OCI-M1 (cell line): Measurements from ENCODE around the gene HMBS.
"Not testable (repeated sequence)": the region's sequence is repeated elsewhere in the genome, so short reads cannot be mapped to it uniquely, and the experiment has no call there.

Source experiments
- DNase-seq: peaks from one replicate; lab custom pipeline; 2025; lab: John Stamatoyannopoulos, UW

The HMBS gene

GRCh38 chr11:119100994-119101758 lies 16.5 kb downstream of the HMBS start:
- DNase-seq, result peak; percentile 89

DNA sequence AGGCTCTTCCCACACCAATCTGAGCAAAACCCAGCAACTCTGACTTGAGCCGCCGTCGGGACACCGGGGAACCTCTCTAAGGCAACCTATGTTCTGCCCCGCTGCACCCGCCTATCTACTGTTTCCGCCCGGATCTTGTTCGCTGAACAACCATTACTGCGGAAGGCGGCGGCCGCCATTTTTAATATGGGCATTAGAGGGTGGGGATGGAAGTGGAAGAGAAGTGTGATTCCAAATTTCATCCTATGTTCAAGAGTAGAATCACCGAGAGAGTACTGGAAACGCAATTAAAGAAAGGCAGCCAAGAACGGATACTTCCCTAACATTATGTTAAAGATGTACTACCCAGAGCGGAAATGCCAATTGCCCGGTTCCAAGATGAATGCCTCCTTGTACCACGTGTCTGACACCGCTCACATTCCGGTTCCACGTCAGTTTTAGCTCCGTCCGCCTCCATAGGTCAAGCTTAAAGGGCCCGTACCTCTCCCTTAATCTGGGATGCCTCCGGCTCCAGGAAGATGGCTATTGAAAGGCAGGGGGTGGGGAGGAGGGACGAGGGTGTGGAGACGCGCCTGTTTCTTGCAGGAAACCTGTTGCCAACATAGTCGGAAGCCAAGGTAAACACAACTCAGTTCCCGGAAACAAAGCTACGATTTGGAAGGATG lies 17.2 kb downstream of the HMBS start, which contains the start of gene DPAGT1:
DPAGT1 (minus strand) TSS at position 95 of the 665 bp plus-strand sequence. CDS start 198 bp downstream, outside the sequence.
- DNase-seq, result peak; percentile 99

DNA sequence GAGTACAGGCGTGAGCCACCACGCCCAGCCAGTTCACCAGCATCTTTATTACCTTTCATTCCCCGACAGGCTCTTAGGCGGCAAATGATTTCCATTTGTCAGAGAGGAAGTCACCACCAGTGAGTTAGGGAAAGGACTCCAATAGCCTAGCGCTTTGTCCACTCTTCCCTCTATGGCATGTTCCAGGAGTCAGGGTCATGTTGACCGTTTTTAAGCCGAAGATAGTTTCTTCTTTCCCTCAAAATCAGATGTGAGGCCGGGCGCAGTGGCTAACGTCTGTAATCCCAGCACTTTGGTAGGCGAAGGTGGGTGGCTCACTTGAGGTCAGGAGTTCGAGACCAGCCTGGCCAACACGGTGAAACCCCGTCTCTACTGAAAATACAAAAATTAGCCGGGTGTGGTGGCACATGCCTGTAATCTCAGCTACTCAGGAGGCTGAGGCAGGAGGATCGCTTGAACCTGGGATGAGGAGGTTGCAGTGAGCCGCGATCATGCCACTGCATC lies 18.5 kb downstream of the HMBS start:
- not testable (repeated sequence) for DNase-seq

- peak; percentile 78 for DNase-seq
These were observed 19.1 kb downstream of the HMBS start for GRCh38 chr11:119103793-119104192.

DNA sequence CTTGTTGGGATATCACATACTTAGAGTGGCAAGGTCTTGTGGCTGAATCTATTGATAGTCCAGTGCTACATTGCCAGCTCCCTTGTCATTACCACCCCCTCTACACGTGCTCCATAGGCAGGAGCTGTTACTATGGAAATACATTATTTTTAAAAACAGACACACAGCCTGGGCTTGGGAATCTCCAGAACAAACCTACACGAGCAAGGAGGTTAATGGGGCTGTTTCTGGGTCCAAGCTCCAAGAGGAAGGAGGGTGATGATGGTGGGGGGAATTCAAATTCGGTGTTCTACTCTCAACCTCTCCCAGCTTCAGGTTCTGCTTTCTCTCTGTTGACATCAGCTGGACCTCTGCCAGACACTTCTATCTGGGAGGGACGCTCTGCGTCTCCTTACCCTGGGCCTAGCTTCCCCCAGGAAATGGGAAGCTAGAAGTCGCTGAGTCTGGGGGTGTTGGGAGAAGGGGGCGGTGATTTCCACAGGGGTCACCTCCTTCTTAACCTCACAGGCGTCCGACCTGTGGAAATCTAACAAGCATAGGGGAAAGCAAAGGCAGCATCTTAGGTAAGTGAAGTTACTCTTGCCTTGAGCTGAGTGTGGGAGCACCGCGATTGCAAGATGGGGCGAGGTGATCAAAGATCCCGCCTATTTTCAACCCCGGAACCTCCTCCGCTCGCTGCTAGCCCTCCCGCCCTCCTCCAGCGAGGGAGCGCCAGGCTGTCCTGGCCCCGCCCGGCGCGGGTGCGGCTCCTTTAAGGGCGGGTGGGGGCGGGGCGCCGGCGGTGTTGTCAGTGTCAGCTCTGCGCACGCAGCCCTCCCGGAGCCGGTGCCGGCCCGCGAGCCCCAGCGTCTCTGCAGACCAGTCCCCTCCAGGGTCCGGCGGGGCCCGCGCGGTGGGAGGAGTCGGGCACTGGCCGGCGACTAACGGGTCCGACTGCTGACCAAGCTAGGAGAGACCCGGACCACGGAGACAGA lies 22.2 kb downstream of the HMBS start, which contains the start of gene C2CD2L:
C2CD2L (plus strand) TSS at position 781 of the 974 bp plus-strand sequence. CDS start 398 bp downstream, outside the sequence.
- peak; percentile 99 for DNase-seq

DNA sequence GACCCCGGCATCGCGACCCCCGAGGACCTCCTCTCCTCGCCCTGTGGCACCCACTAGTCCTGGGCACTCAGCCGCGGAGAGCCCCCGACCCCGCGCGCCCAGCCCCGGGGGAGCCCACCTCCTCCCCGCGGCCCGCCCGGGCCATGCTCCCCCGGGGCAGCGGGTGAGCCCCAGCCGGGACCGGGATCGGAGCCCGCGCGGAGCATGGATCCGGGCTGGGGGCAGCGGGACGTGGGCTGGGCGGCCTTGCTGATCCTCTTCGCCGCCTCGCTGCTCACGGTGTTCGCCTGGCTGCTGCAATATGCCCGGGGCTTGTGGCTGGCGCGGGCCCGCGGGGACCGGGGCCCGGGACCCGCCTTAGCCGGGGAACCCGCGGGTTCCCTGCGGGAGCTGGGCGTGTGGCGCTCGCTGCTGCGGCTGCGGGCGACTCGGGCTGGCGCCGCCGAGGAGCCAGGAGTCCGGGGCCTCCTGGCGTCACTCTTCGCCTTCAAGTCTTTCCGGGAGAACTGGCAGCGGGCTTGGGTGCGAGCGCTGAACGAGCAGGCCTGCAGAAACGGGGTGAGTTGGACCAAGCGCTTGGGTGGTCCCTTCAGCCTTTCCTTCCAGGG lies 23.0 kb downstream of the HMBS start:
- no peak for DNase-seq

- peak; percentile 82 for DNase-seq
These were observed 23.6 kb downstream of the HMBS start for GRCh38 chr11:119108146-119108856.

DNA sequence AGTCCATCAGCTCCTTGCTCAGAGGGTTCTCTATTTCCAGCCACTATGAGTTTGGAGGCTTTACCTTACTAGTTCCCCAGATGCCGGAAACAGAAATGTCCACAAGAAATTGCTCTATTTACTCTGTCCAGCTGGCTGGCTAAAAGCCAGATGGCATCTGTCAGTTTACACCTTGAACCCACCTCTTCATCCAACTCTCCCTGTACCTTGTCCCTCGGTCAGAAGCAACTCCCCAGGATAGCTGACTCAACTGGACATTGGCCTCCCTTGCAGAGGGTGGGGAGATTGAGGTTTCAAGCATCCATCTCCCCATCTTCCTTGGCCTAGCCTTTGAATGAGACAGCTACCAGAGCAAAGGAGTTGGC lies 24.2 kb downstream of the HMBS start:
- DNase-seq, result no peak

- DNase-seq, result no peak
These were observed 25.2 kb downstream of the HMBS start for GRCh38 chr11:119109843-119110242.

DNA sequence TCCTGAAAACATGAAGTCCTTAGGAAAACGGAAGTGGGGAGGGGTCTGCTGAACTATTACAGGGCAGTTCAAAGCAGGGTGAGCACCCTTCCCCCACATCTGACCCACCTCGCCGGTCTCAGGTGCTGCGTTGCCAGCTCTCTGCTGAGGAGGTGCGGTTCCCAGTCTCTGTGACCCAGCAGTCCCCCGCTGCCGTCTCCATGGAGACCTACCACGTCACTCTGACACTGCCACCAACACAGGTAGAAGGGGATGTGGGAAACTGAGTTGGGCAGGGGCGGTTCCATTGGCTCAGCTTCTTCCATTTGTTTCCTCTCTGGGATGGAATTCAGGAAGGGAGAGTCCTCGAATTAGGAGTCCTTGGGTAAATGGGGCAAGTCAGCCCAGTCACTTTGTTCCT lies 25.8 kb downstream of the HMBS start:
- no peak for DNase-seq

DNA sequence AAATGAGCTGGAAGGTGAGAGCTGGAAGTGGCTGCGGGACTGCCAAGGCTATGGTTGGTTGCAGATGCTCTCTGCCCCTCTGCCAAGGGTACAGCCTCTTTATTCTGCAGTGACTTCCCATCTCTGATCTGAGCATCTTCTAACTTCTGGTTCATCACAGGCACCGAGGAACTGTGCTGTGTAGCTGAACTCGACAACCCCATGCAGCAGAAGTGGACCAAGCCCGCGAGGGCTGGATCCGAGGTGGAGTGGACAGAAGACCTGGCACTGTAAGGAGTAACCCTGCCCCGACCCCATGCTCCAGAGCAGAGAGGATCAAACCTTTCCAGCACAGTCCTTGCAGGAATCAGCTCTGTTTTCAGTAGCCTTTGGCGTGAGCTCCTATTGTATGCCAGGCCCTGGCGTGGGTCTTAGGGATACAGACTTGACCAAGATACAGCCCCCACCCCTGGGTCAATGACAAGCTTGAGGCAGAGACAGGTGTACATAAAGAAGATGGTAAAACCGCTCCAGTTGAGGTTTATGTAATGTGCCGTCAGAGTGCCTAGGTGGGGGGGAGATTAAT lies 26.8 kb downstream of the HMBS start:
- DNase-seq, result no peak

GRCh38 chr11:119112314-119113020 lies 27.8 kb downstream of the HMBS start:
- no peak for DNase-seq

- DNase-seq, result no peak
These were observed 29.0 kb downstream of the HMBS start for GRCh38 chr11:119113716-119114115.

DNA sequence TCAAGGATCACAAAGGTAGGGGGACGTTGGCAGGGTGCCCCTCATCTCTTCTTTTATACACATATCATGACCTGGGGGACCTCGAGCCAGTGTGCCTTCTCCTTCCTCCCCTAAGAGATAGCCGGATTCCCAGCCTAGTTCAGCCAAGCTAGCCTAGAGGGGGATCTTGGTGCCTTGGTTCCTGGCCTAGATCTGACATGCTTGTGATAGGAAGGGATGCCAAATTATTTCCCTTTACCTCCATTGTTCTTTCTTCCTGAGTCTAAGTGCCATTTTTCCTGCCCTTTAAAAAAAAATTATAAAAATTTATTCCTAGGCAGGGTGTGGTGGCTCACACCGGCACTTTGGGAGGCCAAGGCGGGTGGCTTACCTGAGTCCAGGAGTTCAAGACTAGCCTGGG lies 29.7 kb downstream of the HMBS start:
- no peak for DNase-seq

DNA sequence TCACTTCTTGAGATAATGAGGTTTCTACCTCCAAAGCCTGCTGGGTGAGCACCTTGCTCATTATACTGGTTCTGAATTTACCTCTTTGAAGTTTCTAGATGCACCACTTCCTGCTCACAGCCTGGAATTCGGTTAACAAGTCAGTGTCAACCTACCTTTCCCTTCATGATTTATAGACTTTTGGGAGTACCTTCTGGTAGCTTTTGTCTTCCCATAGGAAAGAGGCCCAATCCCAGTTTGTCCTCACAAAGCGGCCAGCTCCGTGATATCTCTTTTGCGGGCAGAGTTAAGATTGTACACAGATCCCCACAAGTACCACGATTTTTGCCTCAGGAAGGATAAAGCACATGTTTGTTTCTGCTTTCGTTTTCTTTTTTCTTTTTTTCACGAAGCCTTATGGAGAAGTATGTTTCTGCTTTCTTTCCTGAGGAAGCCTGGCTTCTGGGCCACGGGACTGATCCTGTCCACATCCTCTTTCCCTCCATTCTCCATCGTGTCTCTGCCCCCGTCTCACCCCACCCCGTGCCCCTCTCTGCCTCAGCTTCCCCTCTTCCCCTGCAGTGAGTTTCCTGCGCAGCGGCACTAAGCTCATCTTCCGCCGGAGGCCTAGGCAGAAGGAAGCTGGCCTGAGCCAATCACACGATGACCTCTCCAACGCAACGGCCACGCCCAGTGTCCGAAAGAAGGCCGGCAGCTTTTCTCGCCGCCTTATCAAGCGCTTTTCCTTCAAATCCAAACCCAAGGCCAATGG lies 31.0 kb downstream of the HMBS start:
- no peak for DNase-seq

- no peak for DNase-seq
These were observed 31.5 kb downstream of the HMBS start for GRCh38 chr11:119116235-119116594.

GRCh38 chr11:119116601-119117000 lies 31.9 kb downstream of the HMBS start:
- DNase-seq, result no peak

- no peak for DNase-seq
These were observed 32.5 kb downstream of the HMBS start for GRCh38 chr11:119117004-119117706.

DNA sequence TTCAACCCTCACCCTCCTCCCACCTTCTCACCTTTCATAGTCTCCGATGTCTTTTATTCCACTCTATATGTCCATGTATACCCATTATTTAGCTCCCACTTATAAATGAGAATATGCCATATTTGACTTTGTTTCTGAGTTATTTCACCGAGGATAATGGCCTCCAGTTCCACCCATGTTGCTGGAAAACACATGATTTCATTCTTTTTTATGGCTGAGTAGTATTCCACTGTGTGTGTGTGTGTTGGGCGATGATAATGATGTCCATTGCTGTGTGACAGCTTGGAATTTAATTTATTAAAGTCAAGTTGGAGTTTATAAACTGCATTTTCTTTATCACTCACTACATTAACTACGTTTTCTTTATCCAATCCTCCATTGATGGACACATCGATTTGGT lies 33.5 kb downstream of the HMBS start:
- no peak for DNase-seq
